ENCODE data around the gene CTSL.

Gene CTSL

GRCh38 chr9:87699835-87700234 is 26.1 kb upstream of the CTSL start:
- DNase-seq (ENCODE audit: low read depth): no peak
- no peak overlapping the region for H3K4me3 ChIP-seq (ENCODE audit: control insufficient read depth, low read depth, low read length)
- no peak for TF ChIP-seq CTCF (conservative IDR thresholded peaks at IDR 0.05; ENCODE audit: control insufficient read depth, insufficient read depth, low read depth, low read length)

DNA sequence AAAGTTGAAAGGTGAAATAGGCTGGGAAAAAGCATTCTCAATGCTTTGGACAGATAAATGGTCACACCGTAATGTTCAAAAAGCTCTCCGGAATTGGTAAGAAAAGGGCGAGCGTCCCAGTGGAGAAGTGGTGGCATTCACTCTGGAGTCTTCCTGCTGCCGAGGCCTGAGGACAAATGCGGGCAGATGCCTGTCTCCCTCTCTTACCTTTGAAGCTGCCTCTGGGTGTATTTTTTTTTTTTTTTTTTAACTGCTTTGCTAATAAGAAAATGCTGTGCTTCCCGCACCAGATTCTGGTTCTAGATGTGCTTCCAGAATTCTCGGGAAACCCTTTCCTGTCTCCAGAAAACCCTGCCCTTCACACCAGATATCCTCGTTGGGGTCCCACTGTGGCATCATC is 24.4 kb upstream of the CTSL start:
- TF ChIP-seq CTCF (conservative IDR thresholded peaks at IDR 0.05; ENCODE audit: control insufficient read depth, insufficient read depth, low read depth, low read length): no peak
- H3K4me3 ChIP-seq (ENCODE audit: control insufficient read depth, low read depth, low read length): no peak overlapping the region
- DNase-seq (ENCODE audit: low read depth): no peak

DNA sequence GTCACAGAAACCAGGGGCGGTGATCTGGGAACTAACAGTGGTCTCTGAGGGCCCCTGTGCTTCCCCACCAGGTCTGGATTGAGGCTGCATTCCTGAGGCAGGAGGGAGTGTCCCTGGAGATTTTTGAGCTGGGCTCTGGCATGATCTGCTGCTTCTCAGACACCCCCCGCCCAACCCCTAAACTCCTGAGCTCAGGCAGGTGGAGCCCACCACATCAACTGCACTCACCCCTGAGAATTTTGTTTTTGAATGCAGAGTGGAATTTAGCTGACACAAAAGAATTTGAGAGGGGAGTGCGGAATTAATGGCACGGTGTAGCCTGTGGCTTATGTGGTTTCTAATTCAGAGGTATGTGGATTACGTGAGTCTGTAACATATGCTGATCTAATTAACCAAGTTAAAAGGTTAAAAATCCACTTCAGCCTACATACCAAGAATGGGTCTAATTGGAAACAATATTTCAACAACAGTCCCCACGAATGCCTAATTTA is 23.9 kb upstream of the CTSL start:
- TF ChIP-seq CTCF (conservative IDR thresholded peaks at IDR 0.05; ENCODE audit: control insufficient read depth, insufficient read depth, low read depth, low read length): no peak
- H3K4me3 ChIP-seq (ENCODE audit: control insufficient read depth, low read depth, low read length): no peak overlapping the region
- peak; percentile 18 for DNase-seq (ENCODE audit: low read depth)

DNA sequence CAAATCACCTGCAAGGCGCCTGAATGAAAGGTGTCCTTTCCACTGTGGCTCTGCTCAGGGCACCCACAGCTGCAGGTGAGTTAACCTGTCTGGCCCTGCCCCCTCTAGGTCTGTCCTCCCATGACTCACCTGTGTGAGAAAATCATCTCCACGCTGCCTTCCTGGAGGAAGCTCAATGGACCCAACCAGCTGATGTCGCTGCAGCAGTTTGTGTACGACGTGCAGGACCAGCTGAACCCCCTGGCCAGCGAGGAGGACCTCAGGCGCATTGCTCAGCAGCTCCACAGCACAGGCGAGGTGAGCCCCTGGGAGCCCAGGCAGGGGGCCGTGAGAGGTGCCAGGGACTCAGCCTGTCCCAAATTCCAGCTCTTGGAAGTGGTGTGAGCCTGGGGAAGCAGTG is 23.0 kb upstream of the CTSL start:
- H3K4me3 ChIP-seq (ENCODE audit: control insufficient read depth, low read depth, low read length): no peak overlapping the region
- TF ChIP-seq CTCF (conservative IDR thresholded peaks at IDR 0.05; ENCODE audit: control insufficient read depth, insufficient read depth, low read depth, low read length): no peak
- DNase-seq (ENCODE audit: low read depth): no peak

- TF ChIP-seq CTCF (conservative IDR thresholded peaks at IDR 0.05; ENCODE audit: control insufficient read depth, insufficient read depth, low read depth, low read length): no peak
- DNase-seq (ENCODE audit: low read depth): no peak
- no peak overlapping the region for H3K4me3 ChIP-seq (ENCODE audit: control insufficient read depth, low read depth, low read length)
These were observed 22.2 kb upstream of the CTSL start for GRCh38 chr9:87703636-87704276.

DNA sequence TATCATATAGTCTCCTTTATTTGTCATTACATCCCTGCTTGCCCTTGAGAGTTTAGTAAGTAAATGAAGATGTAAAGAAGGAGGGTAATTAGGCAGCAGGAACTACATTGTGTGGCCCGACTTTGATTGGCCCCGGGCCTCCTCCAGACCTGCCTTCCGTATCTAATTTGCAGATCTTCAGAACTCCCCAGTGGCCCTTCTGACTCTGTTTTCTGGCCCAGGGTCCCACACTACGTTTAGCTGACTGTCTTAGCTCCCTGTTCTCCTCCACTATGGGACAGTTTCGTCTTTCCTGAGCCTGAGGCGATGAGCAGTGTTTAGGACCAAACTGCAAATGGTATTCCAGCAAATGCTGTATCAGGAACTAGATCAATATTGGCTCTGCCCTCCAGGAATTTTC is 21.6 kb upstream of the CTSL start:
- DNase-seq (ENCODE audit: low read depth): no peak
- no peak overlapping the region for H3K4me3 ChIP-seq (ENCODE audit: control insufficient read depth, low read depth, low read length)
- TF ChIP-seq CTCF (conservative IDR thresholded peaks at IDR 0.05; ENCODE audit: control insufficient read depth, insufficient read depth, low read depth, low read length): no peak

Data from fibroblast of mammary gland (primary cell).